ENCODE results near the gene TNRC6C. TPM values are rescaled to one million over a fixed set of nuclear protein-coding genes. Genes with fewer than 3 reads are reported as not detected.
A peak's percentile ranks its signal among the peaks of the same experiment; 100 is the strongest.

Gene TNRC6C
- total RNA-seq, 2 experiments from 2014 or later = 50.7 to 57.3 TPM

DNA sequence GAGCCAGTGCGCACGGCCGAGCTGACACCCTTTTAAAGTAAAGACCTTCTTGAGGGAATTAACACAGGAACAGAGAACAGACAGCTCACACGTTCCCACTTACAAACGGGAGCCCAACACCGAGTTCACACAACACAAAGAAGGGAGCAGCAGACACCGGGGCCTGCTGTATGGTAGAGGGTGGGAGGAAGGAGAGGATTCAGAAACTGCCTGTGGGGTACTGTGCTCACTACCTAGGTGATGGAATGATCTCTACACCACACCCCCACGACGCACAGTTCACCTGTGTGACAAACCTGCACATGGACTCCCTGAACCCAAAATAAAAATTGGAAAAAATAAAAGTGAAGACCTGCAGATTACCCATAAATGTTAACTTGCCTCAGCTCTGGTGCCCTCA is 137.6 kb downstream of the TNRC6C start:
- Histone ChIP-seq H3K36me3 (ENCODE audit: insufficient read depth, low read length) (peaks cover 95% of the 10 kb centered on the region), H3K27me3 (ENCODE audit: control insufficient read depth in 1 of 2, insufficient read depth in 2 of 2, low read length in 2 of 2) (no peaks in the 10 kb centered on the region), H3K4me3 (ENCODE audit: low read length) (no peak overlapping the region), H3K4me1 (ENCODE audit: insufficient read depth, low read length) (no peaks in the 10 kb centered on the region), H3K27ac (ENCODE audit: low read depth in 1 of 2, low read length in 2 of 2) (no peak overlapping the region), H3K9me3 (ENCODE audit: control insufficient read depth in 1 of 2, insufficient read depth in 1 of 2, low read length in 2 of 2) (peaks cover 0 to 7% of the 10 kb centered on the region in 2 experiments)
- H3K27ac Mint-ChIP-seq = no peak overlapping the region
- DNase-seq = no peak
- no peak overlapping the region for H3K4me3 Mint-ChIP-seq
- H3K27me3 Mint-ChIP-seq = no peaks in the 10 kb centered on the region
- POLR2A ChIA-PET = interaction anchor here (0.9 kb wide), 1 partner anchor 61 kb away, joined by 3 read pairs; no protein-coding TSS in a partner anchor
- TF ChIP-seq, protein P1, sequence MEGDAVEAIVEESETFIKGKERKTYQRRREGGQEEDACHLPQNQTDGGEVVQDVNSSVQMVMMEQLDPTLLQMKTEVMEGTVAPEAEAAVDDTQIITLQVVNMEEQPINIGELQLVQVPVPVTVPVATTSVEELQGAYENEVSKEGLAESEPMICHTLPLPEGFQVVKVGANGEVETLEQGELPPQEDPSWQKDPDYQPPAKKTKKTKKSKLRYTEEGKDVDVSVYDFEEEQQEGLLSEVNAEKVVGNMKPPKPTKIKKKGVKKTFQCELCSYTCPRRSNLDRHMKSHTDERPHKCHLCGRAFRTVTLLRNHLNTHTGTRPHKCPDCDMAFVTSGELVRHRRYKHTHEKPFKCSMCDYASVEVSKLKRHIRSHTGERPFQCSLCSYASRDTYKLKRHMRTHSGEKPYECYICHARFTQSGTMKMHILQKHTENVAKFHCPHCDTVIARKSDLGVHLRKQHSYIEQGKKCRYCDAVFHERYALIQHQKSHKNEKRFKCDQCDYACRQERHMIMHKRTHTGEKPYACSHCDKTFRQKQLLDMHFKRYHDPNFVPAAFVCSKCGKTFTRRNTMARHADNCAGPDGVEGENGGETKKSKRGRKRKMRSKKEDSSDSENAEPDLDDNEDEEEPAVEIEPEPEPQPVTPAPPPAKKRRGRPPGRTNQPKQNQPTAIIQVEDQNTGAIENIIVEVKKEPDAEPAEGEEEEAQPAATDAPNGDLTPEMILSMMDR (IDR thresholded peaks at IDR 0.05) = no peak
- H3K4me1 Mint-ChIP-seq (ENCODE audit: low read depth) = no peaks in the 10 kb centered on the region
- intact Hi-C loops (cut with DNase I, micrococcal nuclease) = no loop called here
- ATAC-seq (ENCODE audit: poor library complexity) = no peak
- CTCF ChIA-PET = no interaction called here
- H3K9me3 Mint-ChIP-seq = no peaks in the 10 kb centered on the region
- peaks cover 96% of the 10 kb centered on the region for H3K36me3 Mint-ChIP-seq (ENCODE audit: low read depth)

DNA sequence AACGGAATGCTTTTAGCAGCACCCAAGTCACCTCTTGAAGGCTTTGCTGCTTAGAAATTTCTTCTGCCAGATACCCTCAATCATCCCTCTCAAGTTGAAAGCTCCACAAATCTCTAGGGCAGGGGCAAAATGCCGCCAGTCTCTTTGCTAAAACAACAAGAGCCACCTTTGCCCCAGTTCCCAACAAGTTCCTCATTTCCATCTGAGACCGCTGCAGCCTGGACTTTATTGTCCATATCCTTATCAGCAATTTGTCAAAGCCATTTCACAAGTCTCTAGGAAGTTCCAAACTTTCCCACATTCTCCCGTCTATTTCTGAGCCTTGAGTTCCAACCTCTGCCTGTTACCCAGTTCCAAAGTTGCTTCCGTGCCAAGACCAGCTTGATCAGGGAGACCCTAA is 142.6 kb downstream of the TNRC6C start:
- H3K27ac ChIP-seq (ENCODE audit: low read depth in 1 of 2, low read length in 2 of 2) = no peak overlapping the region
- H3K9me3 ChIP-seq (ENCODE audit: control insufficient read depth in 1 of 2, insufficient read depth in 1 of 2, low read length in 2 of 2) = peaks cover 0 to 7% of the 10 kb centered on the region in 2 experiments
- ChIA-PET CTCF (no interaction called here), POLR2A (no interaction called here)
- H3K27me3 ChIP-seq (ENCODE audit: control insufficient read depth in 1 of 2, insufficient read depth in 2 of 2, low read length in 2 of 2) = no peaks in the 10 kb centered on the region
- no peak for DNase-seq
- Mint-ChIP-seq H3K27ac (peak overlapping the region; percentile 59), H3K27me3 (no peaks in the 10 kb centered on the region), H3K4me3 (no peak overlapping the region), H3K36me3 (ENCODE audit: low read depth) (peaks cover 83% of the 10 kb centered on the region), H3K9me3 (no peaks in the 10 kb centered on the region), H3K4me1 (ENCODE audit: low read depth) (no peaks in the 10 kb centered on the region)
- no peak for ATAC-seq (ENCODE audit: poor library complexity)
- TF ChIP-seq, protein P1 (IDR thresholded peaks at IDR 0.05) = no peak
- H3K4me3 ChIP-seq (ENCODE audit: low read length) = no peak overlapping the region
- peaks cover 93% of the 10 kb centered on the region for H3K36me3 ChIP-seq (ENCODE audit: insufficient read depth, low read length)
- no peaks in the 10 kb centered on the region for H3K4me1 ChIP-seq (ENCODE audit: insufficient read depth, low read length)
- intact Hi-C loops (cut with DNase I, micrococcal nuclease) = no loop called here

DNA sequence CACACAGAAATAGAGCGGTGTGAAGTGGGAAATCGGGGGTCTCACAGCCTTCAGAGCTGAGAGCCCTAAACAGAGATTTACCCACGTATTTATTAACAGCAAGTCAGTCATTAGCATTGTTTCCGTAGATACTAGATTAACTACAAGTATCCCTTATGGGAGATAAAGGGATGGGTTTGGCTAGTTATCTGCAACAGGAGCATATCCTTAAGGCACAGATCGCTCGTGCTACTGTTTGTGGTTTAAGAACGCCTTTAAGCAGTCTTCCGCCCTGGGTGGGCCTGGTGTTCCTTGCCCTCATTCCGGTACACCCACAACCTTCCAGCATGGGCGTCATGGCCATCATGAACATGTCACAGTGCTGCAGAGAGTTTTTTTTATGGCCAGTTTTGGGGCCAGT is 143.0 kb downstream of the TNRC6C start:
- ATAC-seq (ENCODE audit: poor library complexity) (no peak), DNase-seq (no peak)
- no peak overlapping the region for H3K4me3 Mint-ChIP-seq
- intact Hi-C loops (cut with DNase I, micrococcal nuclease) = no loop called here
- H3K36me3 ChIP-seq (ENCODE audit: insufficient read depth, low read length) = peaks cover 89% of the 10 kb centered on the region
- H3K4me1 Mint-ChIP-seq (ENCODE audit: low read depth) = no peaks in the 10 kb centered on the region
- ChIA-PET CTCF (no interaction called here), POLR2A (no interaction called here)
- no peaks in the 10 kb centered on the region for H3K9me3 Mint-ChIP-seq
- peaks cover 79% of the 10 kb centered on the region for H3K36me3 Mint-ChIP-seq (ENCODE audit: low read depth)
- no peak overlapping the region for H3K4me3 ChIP-seq (ENCODE audit: low read length)
- no peaks in the 10 kb centered on the region for H3K4me1 ChIP-seq (ENCODE audit: insufficient read depth, low read length)
- no peaks in the 10 kb centered on the region for H3K27me3 Mint-ChIP-seq
- TF ChIP-seq, protein P1 (IDR thresholded peaks at IDR 0.05) = no peak
- H3K27ac ChIP-seq (ENCODE audit: low read depth in 1 of 2, low read length in 2 of 2) = no peak overlapping the region
- peak overlapping the region; percentile 59 for H3K27ac Mint-ChIP-seq
- peaks cover 0 to 7% of the 10 kb centered on the region in 2 experiments for H3K9me3 ChIP-seq (ENCODE audit: control insufficient read depth in 1 of 2, insufficient read depth in 1 of 2, low read length in 2 of 2)
- H3K27me3 ChIP-seq (ENCODE audit: control insufficient read depth in 1 of 2, insufficient read depth in 2 of 2, low read length in 2 of 2) = no peaks in the 10 kb centered on the region

Data from CD4-positive, alpha-beta T cell (primary cell).